GM20000 (cell line): ENCODE results near the gene PREPL.

Source experiments
- DNase-seq: peaks from one replicate; pipeline ENCODE4 v3.0.0; 2012; ENCODE audit warnings: low spot score
- TF ChIP-seq, protein P1 (sequence below): IDR thresholded peaks from 2 replicates; pipeline ENCODE4 v1.5.1; 2012; ENCODE audit warnings: mild to moderate bottlenecking, control low read depth; ENCODE audit errors: extremely low read depth, missing control alignments

Gene PREPL

DNA sequence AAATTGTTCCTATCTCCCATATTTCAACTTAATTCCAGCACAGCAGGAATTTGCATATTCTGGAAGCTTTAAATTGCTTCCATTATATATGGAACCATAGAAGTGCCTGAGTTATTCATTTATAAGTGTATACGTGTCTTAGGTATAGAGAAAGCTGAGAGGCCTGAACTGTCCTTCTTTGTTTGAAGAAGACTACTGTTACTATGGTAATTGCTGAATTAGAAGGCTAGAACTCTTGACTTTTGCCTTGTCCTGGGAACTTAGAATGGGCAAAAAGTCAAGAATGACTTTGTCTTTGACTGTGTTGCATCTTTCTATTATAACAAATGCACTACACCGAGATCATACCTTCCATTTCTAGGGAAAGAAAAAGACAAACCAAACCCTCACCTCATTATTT lies 16.2 kb upstream of the PREPL start:
- TF ChIP-seq, protein P1, sequence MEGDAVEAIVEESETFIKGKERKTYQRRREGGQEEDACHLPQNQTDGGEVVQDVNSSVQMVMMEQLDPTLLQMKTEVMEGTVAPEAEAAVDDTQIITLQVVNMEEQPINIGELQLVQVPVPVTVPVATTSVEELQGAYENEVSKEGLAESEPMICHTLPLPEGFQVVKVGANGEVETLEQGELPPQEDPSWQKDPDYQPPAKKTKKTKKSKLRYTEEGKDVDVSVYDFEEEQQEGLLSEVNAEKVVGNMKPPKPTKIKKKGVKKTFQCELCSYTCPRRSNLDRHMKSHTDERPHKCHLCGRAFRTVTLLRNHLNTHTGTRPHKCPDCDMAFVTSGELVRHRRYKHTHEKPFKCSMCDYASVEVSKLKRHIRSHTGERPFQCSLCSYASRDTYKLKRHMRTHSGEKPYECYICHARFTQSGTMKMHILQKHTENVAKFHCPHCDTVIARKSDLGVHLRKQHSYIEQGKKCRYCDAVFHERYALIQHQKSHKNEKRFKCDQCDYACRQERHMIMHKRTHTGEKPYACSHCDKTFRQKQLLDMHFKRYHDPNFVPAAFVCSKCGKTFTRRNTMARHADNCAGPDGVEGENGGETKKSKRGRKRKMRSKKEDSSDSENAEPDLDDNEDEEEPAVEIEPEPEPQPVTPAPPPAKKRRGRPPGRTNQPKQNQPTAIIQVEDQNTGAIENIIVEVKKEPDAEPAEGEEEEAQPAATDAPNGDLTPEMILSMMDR: no peak
- no peak for DNase-seq

DNA sequence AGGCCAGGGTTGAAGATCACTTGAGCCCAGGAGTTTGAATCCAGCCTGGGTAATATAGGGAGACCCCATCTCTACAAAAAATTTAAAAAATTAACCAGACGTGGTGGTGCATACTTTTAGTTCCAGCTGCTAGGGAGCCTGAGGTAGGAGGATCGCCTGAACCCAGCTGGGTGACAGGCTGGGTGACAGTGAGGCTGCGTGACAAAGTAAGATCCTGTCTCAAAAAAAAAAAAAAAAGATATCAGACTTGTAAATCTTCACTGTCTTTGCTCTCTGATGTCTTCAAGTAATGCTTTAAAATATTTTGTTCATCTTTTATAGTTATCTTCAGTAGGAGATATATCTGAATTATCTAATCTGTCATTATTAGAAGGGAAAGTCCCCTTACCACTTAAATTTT lies 11.0 kb upstream of the PREPL start:
- no peak for DNase-seq
- TF ChIP-seq, protein P1: no peak

DNA sequence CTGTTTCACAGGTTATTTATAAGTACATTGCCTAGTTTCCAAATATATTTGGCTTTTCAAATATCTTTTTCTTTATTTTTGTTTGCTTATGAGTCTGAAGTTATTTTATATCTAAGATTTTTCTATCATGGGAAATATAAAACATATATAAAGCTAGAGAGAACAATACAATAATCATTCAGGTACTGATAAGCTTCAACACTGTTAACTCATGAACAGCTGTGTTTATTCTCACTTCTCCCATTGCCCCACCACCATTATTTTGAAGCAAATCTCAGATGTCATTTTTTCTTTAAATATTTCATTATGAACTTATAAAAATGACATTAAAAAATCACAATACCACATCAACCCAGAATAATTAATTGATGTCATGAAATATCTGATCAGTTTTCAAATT lies 10.2 kb upstream of the PREPL start:
- TF ChIP-seq, protein P1: no peak
- DNase-seq: no peak

DNA sequence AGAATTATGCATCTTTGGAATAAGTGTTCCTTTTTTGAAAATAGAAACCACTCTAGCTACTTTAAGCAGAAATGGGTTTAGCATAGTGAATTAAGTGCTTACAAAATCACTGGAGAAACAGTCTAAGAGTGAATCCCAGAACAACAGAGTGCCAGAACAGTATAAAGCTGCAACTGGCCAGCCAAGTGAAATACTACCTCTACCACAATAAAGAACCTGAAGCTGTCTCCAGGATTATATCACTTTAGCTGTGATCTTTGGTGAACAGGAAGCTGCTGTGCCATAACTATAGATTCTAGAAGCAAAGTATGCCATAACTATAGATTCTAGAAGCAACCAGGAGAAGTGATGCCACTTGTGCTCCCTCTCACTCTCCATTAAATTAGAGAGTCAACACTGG lies 8.1 kb upstream of the PREPL start:
- no peak for DNase-seq
- TF ChIP-seq, protein P1: no peak

DNA sequence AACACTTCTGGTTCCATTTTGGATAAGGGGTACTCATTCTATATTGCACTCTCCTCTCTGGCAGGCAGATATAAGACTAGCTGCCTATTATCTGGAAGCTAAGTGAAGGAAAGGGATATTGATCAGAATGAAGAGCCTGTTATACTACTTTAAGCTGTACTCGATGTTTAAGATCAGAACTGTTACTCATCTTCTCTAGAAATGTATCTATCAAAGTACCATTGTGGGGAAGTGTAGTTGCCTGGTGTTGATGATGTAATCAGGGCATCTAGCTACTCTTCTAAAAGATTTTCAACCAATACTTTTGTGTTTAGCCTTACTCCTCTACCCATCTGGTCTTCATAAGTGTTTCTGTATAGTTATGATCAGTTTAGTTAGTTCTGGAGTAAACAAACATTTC lies 6.3 kb upstream of the PREPL start:
- TF ChIP-seq, protein P1: no peak
- no peak for DNase-seq

DNA sequence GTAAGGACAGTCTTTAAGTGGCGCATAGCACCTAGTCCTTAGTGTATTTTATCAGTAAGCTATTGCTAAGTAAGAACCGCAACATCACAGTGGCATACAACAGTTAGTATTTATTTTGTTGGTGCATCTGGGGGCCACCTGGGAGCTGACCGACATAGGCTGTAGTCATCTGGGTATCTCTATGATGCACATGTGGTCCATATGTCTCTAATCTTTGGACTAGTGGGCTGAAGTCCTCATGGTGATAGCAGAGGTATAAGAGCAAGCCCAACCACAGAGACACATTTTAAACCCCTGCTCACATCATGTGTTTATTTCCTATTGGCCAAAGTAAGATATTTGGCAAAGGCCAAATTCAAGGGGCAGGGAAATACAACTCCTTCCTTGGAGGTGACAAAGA lies 3.3 kb upstream of the PREPL start:
- TF ChIP-seq, protein P1: no peak
- DNase-seq: no peak

DNA sequence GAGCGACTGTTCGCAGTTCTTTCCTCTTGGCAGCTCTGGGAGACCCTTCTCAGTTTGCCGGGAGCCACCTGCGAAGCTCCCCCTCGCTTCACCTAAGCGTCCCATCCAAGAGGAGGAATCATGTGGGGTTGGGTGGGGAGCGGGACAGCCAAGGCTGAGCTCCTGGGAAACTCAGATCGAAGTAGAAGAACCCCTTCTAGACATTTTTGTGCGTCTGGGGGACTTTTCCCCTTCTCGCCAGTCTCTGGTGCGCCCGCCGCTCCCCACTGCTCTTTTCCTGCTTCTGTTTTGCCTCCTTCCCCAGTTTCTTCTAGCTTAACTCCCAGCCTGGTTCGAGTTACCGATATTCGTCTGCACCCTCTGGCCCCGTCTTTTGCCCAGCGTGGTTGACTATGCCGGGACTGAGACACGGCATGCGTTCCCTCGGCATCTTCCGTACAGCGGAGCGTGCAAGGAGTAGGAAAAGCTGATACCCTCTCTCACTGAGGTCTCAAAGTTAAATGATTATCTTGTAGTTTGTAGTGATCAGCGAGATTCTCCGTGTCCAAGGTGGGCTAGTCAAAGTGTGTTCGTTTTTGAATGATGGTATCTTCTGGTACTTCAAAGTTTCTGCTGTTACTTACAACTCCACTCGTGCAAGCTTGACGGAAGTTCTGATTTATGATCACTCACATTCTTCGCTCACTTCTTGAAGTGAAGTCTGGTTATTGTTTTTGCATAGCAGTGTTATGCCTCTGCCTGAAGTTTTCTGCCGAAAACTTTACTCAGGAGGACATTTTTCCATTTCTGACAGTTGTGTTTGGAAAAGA lies 1.1 kb upstream of the PREPL start:
- peak; percentile 26 for DNase-seq
- TF ChIP-seq, protein P1: no peak
